Stimulated activated CD4-positive, alpha-beta T cell treated with anti-CD3 and anti-CD28 coated beads, TNF-alpha, amount 100 ng/mL, for 4 hours (primary cell): ENCODE data around the gene ANKRD17.
"Not testable (repeated sequence)": the region's sequence is repeated elsewhere in the genome, so short reads cannot be mapped to it uniquely, and the experiment has no call there.

Experiments used
- DNase-seq, 3 experiments: peaks; one replicate each; pipeline ENCODE4 v3.0.0-alpha.2; 2020; ENCODE audit warnings: low read depth in 3 of 3

The ANKRD17 gene

GRCh38 chr4:73205482-73205881 lies 53.1 kb downstream of the ANKRD17 start:
- DNase-seq, result no peak

GRCh38 chr4:73203976-73204375 lies 54.6 kb downstream of the ANKRD17 start:
- not testable (repeated sequence) for DNase-seq

GRCh38 chr4:73197220-73197619 lies 61.4 kb downstream of the ANKRD17 start:
- no peak for DNase-seq

GRCh38 chr4:73194064-73194463 lies 64.5 kb downstream of the ANKRD17 start:
- no peak for DNase-seq

GRCh38 chr4:73193659-73194058 lies 64.9 kb downstream of the ANKRD17 start:
- DNase-seq, result no peak

- no peak for DNase-seq
Measured at GRCh38 chr4:73193155-73193554, 65.4 kb downstream of the ANKRD17 start.

GRCh38 chr4:73189274-73189810 lies 69.3 kb downstream of the ANKRD17 start:
- DNase-seq, result no peak

- DNase-seq, result no peak
Measured at GRCh38 chr4:73187325-73187724, 71.3 kb downstream of the ANKRD17 start.

GRCh38 chr4:73185903-73186302 lies 72.7 kb downstream of the ANKRD17 start:
- no peak for DNase-seq

GRCh38 chr4:73181231-73181630 lies 77.4 kb downstream of the ANKRD17 start:
- DNase-seq, result no peak

GRCh38 chr4:73178389-73178788 lies 80.2 kb downstream of the ANKRD17 start:
- DNase-seq, result no peak

GRCh38 chr4:73172161-73172560 lies 86.4 kb downstream of the ANKRD17 start:
- no peak for DNase-seq

- DNase-seq, result no peak
Measured at GRCh38 chr4:73170518-73171198, 87.9 kb downstream of the ANKRD17 start.

GRCh38 chr4:73166212-73166611 lies 92.4 kb downstream of the ANKRD17 start:
- DNase-seq, result no peak

- DNase-seq, result no peak
Measured at GRCh38 chr4:73161527-73162185, 96.9 kb downstream of the ANKRD17 start.

- no peak for DNase-seq
Measured at GRCh38 chr4:73156394-73156793, 102.2 kb downstream of the ANKRD17 start.

- DNase-seq, result no peak
Measured at GRCh38 chr4:73152893-73153292, 105.7 kb downstream of the ANKRD17 start.

GRCh38 chr4:73142995-73143547 lies 115.5 kb downstream of the ANKRD17 start:
- no peak for DNase-seq

- DNase-seq, result no peak
Measured at GRCh38 chr4:73139991-73140390, 118.6 kb downstream of the ANKRD17 start.

- DNase-seq, result no peak
Measured at GRCh38 chr4:73139245-73139644, 119.4 kb downstream of the ANKRD17 start.

GRCh38 chr4:73137121-73137520 lies 121.5 kb downstream of the ANKRD17 start:
- DNase-seq, result no peak

GRCh38 chr4:73133784-73134183 lies 124.8 kb downstream of the ANKRD17 start:
- no peak for DNase-seq

- DNase-seq, result no peak
Measured at GRCh38 chr4:73131281-73131680, 127.3 kb downstream of the ANKRD17 start.
